ENCODE measurements around the gene TMEM143.
A peak's percentile ranks its signal among the peaks of the same experiment; 100 is the strongest.
"Not testable (repeated sequence)": the region's sequence is repeated elsewhere in the genome, so short reads cannot be mapped to it uniquely, and the experiment has no call there.

TMEM143 gene

DNA sequence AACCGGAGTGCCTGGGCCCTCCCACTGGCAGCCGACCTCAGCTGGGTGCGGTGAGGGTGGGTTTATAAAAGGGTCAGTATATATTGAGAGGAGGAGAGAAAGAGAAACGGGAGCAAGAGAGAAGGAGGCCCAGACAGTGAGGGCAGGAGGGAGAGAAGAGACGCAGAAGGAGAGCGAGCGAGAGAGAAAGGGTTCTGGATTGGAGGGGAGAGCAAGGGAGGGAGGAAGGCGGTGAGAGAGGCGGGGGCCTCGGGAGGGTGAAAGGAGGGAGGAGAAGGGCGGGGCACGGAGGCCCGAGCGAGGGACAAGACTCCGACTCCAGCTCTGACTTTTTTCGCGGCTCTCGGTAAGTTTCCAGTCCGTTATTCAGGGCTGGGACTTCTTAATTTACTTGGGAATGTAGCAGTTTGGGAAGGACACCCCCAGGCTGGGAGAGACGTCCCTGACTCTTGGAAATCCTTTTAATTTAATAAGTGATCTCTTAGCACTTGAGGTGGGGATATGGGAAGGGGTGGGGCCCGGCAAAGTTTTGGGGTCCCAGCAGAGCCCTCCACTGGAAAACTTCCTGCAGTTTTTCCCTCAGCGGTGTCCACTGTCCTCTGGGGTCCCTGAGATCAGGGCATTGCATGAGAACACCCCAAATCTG lies 38.4 kb downstream of the TMEM143 start, which contains the start of gene EMP3:
Gene EMP3 (plus strand): TSS at position 288 of the 646 bp plus-strand sequence. CDS start 1,293 bp downstream, outside the sequence.
- peak; percentile 88 for DNase-seq

GRCh38 chr19:48321622-48322591 lies 41.8 kb downstream of the TMEM143 start:
- DNase-seq: peak; percentile 99

DNA sequence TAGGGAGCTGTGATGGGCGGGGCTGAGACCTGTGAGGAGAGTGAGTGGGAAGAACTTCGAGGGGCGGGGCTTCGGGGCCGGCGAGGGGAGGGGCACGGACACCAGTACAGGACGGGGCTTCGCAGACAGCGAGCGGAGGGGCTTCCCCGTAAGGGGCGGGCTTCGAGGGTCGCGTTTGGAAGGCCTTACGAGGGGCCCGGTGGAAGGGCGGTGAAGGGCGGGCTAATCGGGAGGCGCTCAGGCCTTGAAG lies 42.4 kb downstream of the TMEM143 start:
- DNase-seq: peak; percentile 96

DNA sequence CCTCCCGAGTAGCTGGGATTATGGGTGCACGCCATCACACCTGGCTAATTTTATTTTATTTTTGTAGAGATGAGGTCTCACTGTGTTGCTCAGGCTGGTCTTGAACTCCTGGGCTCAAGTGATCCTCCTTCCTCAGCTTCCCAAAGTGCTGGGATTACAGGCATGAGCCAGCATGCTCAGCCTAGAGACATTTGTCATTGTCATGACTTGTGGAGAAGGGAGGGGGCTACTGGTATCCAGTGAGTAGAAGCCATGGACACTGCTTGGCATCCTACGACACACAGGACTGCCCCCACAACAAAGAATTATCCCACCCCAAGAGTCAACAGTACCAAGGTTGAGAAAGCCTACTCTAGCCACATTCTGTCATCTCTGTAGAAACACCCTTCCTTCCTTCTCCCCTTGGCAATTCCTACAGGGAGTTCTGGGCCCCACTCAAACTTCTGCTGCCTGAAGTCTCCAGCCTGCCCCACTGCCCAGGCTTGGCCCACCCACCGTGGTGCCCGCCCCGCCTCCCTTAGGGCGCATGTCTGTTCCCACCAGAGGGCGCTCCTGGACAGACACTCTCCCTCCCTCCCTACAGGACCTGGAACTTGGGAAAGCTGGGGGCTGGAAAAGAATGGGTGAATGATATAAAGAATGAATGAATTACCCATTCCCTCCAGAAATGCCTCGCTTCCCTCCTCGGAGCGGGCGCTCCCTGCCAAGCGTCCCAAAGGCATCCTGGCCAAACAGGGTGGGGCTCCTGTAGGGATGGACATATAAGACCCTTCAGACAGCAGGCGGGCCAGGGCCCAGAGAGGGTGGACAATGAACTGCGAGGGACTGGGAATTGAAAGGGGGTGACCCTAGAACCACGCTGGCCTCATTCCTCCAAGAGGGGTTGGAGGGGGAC lies 43.8 kb downstream of the TMEM143 start:
- peak; percentile 90 for DNase-seq

- no peak for DNase-seq
Observed at GRCh38 chr19:48318286-48318987, 45.3 kb downstream of the TMEM143 start.

DNA sequence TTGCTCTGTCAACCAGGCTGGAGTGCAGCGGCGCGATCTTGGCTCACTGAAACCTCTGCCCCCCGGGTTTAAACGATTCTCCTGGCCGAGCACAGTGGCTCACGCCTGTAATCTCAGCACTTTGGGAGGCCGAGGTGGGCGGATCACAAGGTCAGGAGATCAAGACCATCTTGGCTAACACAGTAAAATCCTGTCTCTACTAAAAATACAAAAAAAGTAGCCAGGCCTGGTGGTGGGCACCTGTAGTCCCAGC lies 46.1 kb downstream of the TMEM143 start:
- DNase-seq: not testable (repeated sequence)

DNA sequence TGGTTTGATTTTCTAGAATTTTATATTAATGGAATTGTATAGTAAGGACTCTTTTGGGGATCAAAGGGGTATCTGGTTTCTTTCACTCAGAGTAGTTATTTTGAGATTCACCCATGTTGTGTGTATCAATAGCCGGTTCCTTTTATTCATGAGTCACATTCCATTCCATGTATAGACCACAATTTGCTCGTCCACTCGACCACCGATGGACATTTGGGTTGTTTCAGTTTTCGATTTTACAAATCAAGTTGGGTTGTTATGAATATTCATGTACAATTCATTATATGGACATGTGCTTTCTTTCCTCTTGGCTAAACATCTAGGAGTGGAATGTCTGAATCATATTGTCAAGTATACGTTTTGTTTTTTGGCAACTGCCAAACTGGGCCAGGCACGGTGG lies 48.0 kb downstream of the TMEM143 start:
- no peak for DNase-seq

GRCh38 chr19:48311384-48311783 lies 52.4 kb downstream of the TMEM143 start:
- DNase-seq: no peak

DNA sequence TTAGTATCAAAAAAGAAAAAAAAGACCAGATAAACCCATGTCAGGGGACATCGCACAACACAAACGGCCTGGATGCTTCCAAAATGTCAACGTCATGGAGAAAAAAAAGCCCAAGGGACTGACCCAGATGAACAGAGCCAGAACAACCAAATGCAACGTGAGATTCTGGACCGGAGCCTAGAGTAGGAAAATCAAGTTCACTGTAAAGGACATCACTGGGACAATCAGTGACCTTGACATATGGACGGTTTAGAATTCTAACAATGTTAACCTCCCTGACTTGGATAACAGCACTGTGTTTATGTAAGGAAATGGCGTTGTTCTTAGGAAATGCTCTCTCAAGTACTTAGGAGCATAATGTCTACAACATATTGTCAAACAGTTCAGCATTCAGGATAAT lies 53.5 kb downstream of the TMEM143 start:
- DNase-seq: no peak

DNA sequence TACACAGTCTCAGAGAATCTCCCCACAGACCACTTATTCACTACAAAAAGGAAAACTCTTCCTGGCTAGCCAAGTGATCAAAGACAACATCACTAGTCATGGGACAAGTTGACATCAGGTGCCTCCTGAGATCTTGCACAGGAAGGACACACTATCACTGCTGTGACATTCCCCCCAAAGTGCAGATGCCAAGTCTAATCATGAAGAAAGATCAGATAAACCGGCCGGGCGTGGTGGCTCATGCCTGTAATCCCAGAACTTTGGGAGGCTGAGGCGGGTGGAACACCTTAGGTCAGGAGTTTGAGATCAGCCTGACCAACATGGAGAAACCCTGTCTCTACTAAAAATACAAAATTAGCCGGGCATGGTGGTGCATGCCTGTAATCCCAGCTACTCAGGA lies 54.0 kb downstream of the TMEM143 start:
- DNase-seq: not testable (repeated sequence)

GRCh38 chr19:48308631-48309586 lies 54.8 kb downstream of the TMEM143 start:
- no peak for DNase-seq

DNA sequence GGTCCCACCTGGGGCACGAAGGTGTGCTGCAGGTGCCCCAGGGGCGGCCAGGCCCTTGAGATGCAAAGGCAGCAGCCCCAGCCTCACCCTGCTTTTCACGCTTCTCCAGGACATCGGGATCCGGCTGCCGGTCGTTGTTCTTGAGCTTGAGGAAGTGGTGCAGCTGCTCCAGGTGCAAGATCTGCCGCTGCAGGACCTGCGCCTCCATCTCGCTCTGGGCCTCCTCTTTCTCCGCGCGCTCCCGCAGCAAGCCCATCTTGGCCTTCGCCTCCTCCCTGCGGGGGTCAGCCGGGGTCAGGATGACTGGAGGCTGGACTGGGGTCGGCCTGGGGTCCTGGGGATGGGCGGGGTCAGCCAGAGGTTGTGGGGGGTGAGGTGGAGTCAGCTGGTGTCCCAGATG lies 59.9 kb downstream of the TMEM143 start:
- no peak for DNase-seq

- DNase-seq: no peak
Observed at GRCh38 chr19:48303367-48303766, 60.4 kb downstream of the TMEM143 start.

DNA sequence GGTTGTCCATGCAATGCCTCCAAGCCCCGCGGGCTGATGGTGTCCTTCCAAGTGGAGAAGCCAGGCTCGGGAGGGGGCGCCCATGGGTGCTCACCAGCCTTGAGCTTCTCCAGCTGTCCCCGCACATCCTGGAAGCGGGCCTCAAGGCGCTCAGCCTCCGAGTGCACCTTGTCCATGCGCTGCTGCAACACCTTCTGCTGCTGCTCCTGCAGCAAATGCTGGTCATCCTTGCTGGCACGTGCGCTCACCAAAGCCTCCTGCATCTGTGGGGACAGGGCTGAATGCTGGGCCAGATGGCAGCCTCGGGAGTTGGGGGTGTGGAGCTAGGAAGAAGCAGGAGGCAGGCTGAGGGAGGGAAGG lies 61.2 kb downstream of the TMEM143 start:
- DNase-seq: no peak

DNA sequence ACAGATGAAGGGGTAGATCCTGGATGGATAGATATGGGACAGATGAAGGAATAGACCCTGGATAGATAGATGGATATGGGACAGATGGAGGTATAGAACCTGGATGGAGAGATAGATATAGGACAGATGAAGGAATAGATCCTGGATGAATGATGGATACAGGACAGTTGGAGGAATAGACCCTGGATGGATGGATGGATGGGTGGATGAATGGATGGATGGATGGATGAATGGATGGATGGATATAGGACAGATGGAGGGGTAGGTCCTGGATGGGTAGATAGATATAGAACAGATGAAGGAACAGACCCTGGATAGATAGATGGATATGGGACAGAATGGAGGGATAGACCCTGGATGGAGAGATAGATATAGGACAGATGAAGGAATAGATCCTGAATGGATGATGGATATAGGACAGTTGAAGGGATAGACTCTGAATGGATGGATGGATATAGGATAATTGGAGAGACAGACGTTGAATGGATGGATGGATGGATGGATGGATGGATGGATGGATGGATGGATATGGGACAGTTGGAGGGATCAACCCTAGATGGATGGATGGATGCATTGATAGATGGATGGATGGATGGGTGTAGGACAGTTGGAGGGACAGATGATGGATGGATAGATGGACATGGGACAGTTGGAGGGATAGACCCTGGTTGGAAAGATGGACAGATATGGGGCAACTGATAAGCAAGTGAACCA lies 61.7 kb downstream of the TMEM143 start:
- DNase-seq: no peak

DNA sequence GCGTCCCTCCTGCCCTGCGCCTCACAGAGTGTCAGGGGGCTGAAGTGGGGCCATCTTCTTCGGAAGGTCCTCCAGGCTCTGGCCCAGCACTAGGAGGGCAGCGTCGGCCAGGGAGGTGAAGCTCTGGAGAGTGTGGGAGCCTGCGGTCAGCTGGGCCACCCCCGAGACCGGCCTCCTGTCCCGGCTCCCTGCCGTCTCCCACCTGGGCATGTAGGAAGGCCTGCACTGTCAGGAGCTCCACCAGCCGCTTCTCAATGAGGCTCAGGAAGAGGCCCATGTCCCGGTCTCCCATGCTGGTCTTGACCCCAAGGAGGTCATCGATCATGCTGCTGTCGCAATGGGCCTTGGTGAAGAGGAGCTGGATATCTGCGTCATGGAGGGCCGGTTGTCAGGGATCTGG lies 65.8 kb downstream of the TMEM143 start:
- no peak for DNase-seq

GRCh38 chr19:48296963-48297734 lies 66.6 kb downstream of the TMEM143 start:
- DNase-seq: no peak

GRCh38 chr19:48295458-48295857 lies 68.3 kb downstream of the TMEM143 start:
- no peak for DNase-seq

DNA sequence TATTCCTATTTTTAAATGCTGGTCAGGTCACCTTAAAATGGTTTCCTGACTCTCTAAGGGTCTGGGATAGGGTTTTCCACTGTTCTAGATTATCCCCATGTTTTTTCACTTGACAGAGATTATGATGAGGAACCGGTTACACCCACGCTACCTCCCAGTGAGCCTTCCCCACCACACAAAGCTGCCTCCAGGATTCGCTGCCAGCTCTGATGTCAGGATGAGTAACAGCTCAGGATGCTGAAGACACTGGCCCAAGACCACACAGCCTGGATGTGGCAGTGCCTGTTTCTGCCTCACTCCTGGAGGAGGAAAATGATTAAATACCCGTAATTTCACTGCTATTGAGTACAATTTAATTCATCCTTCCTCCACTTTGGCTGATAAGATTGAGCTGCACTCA lies 70.9 kb downstream of the TMEM143 start:
- DNase-seq: no peak

GRCh38 chr19:48291489-48291815 lies 72.3 kb downstream of the TMEM143 start:
- DNase-seq: not testable (repeated sequence)

Data from activated CD8-positive, alpha-beta memory T cell treated with anti-CD3 and anti-CD28 coated beads for 24 hours (primary cell).